ENCODE data around the gene ESYT1.

GRCh38 chr12:56127485-56127887 lies 581 bp upstream of the ESYT1 start:
- TF ChIP-seq EZH2 (IDR thresholded peaks at IDR 0.05; ENCODE audit: borderline replicate concordance) (no peak), CTCF (IDR thresholded peaks at IDR 0.05; ENCODE audit: poor library complexity) (no peak), EZH2phosphoT487 (IDR thresholded peaks at IDR 0.05; ENCODE audit: low read depth, severe bottlenecking, unreplicated experiment) (no peak)
